HG02970 (cell line): ENCODE measurements around the gene SUN2.

ENCODE experiments used
- ATAC-seq: cut with Tn5 transposase; IDR thresholded peaks from one replicate; pipeline ENCODE4 v1.9.1; 2021; ENCODE audit warnings: mild to moderate bottlenecking, moderate library complexity, moderate number of reproducible peaks; ENCODE audit not compliant: unreplicated experiment, low FRiP score

Gene SUN2

GRCh38 chr22:38735465-38736256, 20.1 kb downstream of the SUN2 start:
- no peak for ATAC-seq

DNA sequence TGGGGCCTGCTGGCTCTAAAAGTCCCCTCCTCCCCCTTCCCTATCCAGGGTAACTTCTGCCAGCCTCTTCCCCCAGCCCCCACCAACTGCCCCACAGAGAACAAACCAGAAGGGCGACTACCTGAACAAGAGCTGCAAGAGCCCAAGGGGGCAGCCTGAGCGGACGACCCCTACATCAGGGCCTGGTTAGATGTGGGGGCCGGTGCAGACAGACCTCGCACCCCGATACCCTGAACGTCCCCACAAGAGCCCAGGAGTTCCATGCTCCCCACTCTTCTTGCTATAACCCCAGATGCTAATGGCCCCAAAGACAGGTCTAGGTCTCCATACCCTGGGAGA, 20.7 kb downstream of the SUN2 start:
- no peak for ATAC-seq

GRCh38 chr22:38734421-38735100, 21.2 kb downstream of the SUN2 start:
- no peak for ATAC-seq

GRCh38 chr22:38733724-38734381, 21.9 kb downstream of the SUN2 start:
- ATAC-seq: no peak

DNA sequence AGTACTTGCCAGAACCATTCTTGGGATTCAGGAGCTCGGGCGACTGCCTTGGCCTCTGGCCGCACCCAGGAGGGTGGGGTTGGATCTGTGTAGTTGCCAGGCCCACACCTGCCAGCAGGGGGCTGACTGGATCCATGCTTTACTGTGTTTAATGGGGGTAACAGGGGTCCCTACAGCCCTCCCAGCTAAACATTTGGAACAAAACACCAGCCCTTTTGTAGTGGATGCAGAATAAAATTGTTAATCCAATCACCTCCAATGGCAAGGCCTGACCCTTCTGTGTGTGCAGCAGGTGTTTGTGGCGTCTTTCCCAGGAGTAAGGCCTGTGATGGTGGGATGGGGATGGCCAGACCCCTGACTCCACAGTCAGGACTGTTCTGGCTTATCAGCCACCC, 22.5 kb downstream of the SUN2 start:
- ATAC-seq: no peak

DNA sequence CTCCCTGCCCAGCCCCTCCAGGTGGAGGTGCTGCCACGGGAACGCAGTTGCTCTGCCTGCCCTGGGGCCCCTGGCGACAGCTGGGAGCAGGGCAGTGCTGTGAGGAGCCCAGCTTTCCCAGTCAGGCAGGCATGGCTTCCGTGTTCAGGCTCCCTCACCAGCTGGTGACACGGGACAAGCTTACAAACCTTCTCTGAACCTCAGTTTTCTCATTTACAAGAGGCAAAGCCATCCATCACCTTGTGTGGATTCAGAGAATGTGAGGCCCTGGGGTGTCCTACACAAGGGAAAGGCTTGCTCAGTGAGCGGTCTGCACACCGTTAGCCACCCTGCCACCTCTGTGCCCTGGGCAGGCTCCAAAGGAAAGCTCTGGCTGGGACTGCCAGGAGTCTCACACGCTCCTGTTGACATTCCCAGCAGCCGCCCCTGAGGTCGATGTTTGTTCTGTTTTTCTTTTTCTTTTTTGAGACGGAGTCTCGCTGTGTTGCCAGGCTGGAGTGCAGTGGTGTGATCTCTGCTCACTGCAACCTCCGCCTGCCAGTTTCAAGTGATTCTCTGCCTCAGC, 23.5 kb downstream of the SUN2 start:
- no peak for ATAC-seq

- ATAC-seq: no peak
These were observed 24.1 kb downstream of the SUN2 start for GRCh38 chr22:38731703-38732161.

DNA sequence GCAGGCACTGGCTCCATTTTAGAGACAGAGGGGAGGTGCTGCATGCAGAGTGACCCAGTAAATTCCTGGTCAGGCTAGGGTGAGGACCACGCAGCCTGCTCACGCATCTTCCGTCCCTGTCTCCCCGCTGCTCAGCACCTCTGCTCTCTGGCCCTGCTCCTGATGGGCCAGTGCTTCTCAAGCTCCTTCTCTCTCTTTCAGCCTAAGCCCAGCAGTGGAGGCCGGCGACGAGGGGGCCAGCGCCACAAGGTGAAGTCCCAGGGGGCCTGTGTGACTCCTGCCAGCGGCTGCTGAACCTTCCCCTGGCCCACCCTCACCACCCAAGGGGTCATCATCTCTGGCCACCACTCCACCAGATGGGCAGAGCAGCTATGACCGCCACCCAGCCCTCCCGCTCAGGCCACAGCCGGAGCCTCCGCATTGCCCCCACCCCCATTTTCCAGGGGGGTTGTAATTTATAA, 25.4 kb downstream of the SUN2 start:
- no peak for ATAC-seq

DNA sequence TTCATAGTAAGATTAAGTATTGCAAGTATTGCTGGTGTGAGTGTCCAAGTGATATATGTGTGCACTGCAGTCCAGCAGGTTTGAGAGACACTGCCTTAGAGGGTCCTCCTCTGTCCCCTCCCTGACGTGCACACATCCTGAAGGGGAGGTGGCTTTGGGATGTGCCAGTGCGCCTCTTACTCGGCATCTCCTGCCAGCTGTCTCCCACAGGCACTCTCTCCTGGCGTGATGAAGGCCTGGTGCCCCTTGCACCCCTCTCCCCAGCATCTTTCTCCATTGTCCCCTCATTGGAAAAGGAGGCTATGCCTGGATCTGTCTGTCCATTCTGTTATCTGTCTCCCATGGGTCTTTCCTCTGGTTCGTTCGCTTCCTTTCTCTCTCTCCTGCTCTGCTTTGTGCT, 25.9 kb downstream of the SUN2 start:
- no peak for ATAC-seq

- ATAC-seq: no peak
These were observed 26.7 kb downstream of the SUN2 start for GRCh38 chr22:38728871-38729796.

DNA sequence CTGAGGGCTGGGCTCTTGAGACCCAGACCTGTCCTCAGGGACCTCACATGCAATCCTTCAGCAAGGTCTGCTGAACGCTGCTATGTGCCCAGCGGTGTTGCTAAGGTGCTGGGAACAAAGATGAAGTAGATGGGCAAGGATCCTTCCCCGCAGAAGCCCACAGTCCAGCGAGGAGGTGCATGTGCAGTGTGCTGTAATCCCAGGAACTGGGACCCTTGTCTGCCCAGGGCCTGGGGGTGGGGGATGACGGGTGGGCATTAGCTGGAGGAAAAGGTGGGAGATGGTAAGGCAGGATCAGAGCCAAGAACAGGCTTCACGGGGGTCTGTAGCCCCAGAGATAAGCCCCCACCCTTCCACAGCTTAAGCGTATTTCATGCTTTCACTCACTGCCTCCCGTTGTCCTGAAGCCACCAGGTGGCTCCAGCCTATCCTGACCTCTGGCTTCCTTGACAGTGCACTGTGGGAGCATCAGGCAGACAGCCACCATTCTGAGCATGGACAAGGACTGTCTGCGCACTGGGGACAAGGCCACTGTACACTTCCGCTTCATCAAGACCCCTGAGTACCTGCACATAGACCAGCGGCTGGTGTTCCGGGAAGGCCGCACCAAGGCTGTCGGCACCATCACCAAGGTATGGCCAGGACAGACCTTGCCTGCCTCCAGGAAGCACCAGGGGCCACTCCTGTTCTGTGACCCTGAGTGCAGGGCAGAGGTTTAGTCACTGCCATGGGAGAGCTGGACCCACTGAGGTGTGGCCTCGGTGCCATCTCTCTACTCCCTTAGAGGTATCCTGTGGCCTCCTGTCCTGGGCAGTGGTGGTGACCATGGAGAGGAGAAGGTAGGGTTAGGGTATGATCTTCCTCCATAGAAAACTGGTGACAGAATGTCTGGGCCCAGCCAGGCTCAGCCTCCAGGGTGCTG, 28.0 kb downstream of the SUN2 start:
- no peak for ATAC-seq

GRCh38 chr22:38727123-38727522, 28.7 kb downstream of the SUN2 start:
- no peak for ATAC-seq

- ATAC-seq: no peak
These were observed 29.7 kb downstream of the SUN2 start for GRCh38 chr22:38725900-38726655.

GRCh38 chr22:38724926-38725571, 30.7 kb downstream of the SUN2 start:
- ATAC-seq: no peak

- ATAC-seq: no peak
These were observed 31.6 kb downstream of the SUN2 start for GRCh38 chr22:38724176-38724575.

DNA sequence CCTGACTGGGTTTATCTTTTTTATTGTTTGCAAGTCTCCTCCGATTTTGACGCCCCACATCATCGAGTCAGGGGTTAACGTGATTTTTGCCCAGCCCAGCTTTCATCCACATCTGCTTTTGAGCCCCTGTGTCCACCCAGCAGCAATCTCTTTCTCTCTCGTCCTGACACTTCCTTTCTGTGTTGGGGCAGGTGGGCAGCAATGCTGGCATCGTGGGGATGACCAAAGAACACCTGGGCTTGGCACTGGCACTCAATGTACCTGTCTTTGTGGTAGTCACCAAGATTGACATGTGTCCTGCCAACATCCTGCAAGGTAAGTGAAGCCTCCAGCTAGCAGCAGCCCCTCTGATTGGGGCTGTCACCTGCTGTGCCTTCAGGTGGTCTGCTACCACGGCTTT, 34.2 kb downstream of the SUN2 start:
- no peak for ATAC-seq

DNA sequence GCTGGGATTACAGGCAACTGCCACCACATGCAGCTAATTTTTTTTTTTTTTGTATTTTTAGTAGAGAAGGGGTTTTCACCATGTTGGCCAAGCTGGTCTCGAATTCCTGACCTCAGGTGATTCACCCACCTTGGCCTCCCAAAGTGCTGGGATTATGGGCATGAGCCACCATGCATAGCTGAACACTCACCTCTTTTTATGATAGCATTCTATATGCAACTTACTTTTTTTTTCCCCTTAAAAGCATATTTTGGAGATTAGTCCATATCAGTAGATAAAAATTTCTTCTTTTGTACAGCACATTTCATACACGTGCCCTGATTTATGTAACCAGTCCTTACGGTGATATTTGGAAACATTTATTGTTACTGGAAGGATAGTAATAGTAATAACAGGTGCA, 35.4 kb downstream of the SUN2 start:
- no peak for ATAC-seq

DNA sequence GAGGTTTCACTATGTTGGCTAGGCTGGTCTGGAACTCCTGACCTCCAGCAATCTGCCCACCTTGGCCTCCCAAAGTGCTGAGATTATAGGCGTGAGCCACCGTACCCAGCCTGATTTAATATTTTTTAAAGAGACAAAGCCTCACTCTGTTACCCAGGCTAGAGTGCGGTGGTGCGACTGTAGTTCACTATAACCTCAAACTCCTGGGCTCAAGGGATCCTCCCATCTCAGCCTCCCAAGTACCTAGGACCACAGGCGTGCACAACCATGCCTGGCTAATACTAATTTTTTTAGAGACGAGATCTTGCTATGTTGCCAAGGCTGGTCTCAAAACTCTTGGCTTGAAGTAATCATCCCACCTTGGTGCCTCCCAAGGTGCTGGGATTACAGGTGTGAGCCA, 36.6 kb downstream of the SUN2 start:
- no peak for ATAC-seq
